K562 (cell line): Measurements from ENCODE around the gene PHKG1. TPM values are rescaled to one million over a fixed set of nuclear protein-coding genes. Genes with fewer than 3 reads are reported as not detected.
A peak's percentile ranks its signal among the peaks of the same experiment; 100 is the strongest.

Experiments
- CHD2 ChIP-seq: IDR thresholded peaks from 2 replicates; pipeline ENCODE4 v1.6.1; 2011; ENCODE audit warnings: low read depth, low read length
- GABPB1 ChIP-seq: sonication (generic); formaldehyde crosslinking; IDR thresholded peaks from 2 replicates; pipeline ENCODE4 v1.8.0; 2022; ENCODE audit warnings: mild to moderate bottlenecking, missing genetic modification reagents
- GTF2E2 ChIP-seq: fragments of 200-800 bp; sonication (Bioruptor generic); IDR thresholded peaks from 2 replicates; pipeline ENCODE4 v1.6.1; 2016; ENCODE audit warnings: missing genetic modification characterization, missing compliant biosample characterization
- HDAC1 ChIP-seq, 2 experiments: fragments of 450-650 bp; IDR thresholded peaks; 2 replicates each; pipeline ENCODE4 v1.6.1; 2016 to 2017; ENCODE audit warnings: inconsistent platforms in 1 of 2, mild to moderate bottlenecking in 1 of 2, moderate library complexity in 1 of 2
- HSF4 ChIP-seq: fragments of 250-450 bp; sonication (Bioruptor Pico); IDR thresholded peaks from 2 replicates; pipeline ENCODE4 v2.1.2; 2022; ENCODE audit warnings: mild to moderate bottlenecking, moderate library complexity, borderline replicate concordance
- MAZ ChIP-seq, 2 experiments: fragments of 450-650 bp in 1 of 2; sonication (generic) in 1 of 2; formaldehyde crosslinking; IDR thresholded peaks in 1 of 2; conservative IDR thresholded peaks in 1 of 2; 2 replicates each; pipeline versions ENCODE4 v1.4.0 to v1.5.0; 2020; ENCODE audit warnings: mild to moderate bottlenecking in 1 of 2, missing genetic modification reagents in 1 of 2
- NCOA1 ChIP-seq: fragments of 450-650 bp; IDR thresholded peaks from 2 replicates; pipeline ENCODE4 v1.6.1; 2016; ENCODE audit warnings: low read depth
- NEUROD1 ChIP-seq: fragments of 150-350 bp; IDR thresholded peaks from 2 replicates; pipeline ENCODE4 v1.6.1; 2014; ENCODE audit warnings: borderline replicate concordance, low read length, low read depth; ENCODE audit not compliant: partially characterized antibody
- RBBP5 ChIP-seq: fragments of 200-600 bp; sonication (generic); IDR thresholded peaks from 2 replicates; pipeline ENCODE4 v1.6.1; 2012; ENCODE audit warnings: borderline replicate concordance, mild to moderate bottlenecking, low read length, control low read depth, inconsistent platforms; ENCODE audit not compliant: insufficient read depth, poor library complexity, severe bottlenecking
- RCOR1 ChIP-seq, 2 experiments: IDR thresholded peaks; 2 replicates each; pipeline ENCODE4 v1.6.1; 2012; ENCODE audit warnings: low read depth in 2 of 2, low read length in 2 of 2, borderline replicate concordance in 1 of 2, improper control_type of control experiment in 1 of 2
- SRF ChIP-seq, 2 experiments: fragments of 250-450, 450-650 bp in 1 of 2; sonication (Bioruptor Pico) in 1 of 2; sonication (generic) in 1 of 2; formaldehyde crosslinking; IDR thresholded peaks; 2 replicates each; pipeline versions ENCODE4 v1.5.0 to v1.5.1; 2020 to 2022; ENCODE audit warnings: mild to moderate bottlenecking in 1 of 2, missing genetic modification reagents in 1 of 2
- TAF1 ChIP-seq: IDR thresholded peaks from 2 replicates; pipeline ENCODE4 v1.6.1; 2011; ENCODE audit warnings: mild to moderate bottlenecking, low read length, moderate library complexity; ENCODE audit not compliant: insufficient read depth, control insufficient read depth, severe bottlenecking; ENCODE audit errors: extremely low read depth
- TRIM24 ChIP-seq, 2 experiments: fragments of 450-650 bp; IDR thresholded peaks; 2 replicates each; pipeline ENCODE4 v1.6.1; 2016
- ZBED1 ChIP-seq: IDR thresholded peaks from 2 replicates; pipeline ENCODE4 v1.6.1; 2014
- polyA plus RNA-seq, 8 experiments: library from polyadenylated mRNA; depleted of rRNA in 4 of 8; stranded (reverse) in 5 of 8; unstranded in 3 of 8; fragments of >200 nt; fragmentation: Nextera tagmentation in 2 of 8; fragmentation: Illumina TruSeq in 1 of 8; extraction: Ambion mirVana in 2 of 8; extraction: Trizol in 1 of 8; gene quantifications; 2 replicates each; pipeline versions ENCODE4 v1.2.1 to v1.2.3, GENCODE V29; 2011 to 2014; ENCODE audit warnings: inconsistent platforms in 1 of 8, missing spikeins in 1 of 8
- total RNA-seq, 7 experiments: library from RNA; depleted of rRNA in 6 of 7; stranded (reverse); fragments of >200 nt in 6 of 7; fragmentation: Illumina TruSeq in 2 of 7; extraction: Trizol in 2 of 7; gene quantifications; 2 replicates each; pipeline versions ENCODE4 v1.2.1 to v1.2.3, GENCODE V29; 2011 to 2021; ENCODE audit warnings: low replicate concordance in 1 of 7
- TF ChIP-seq, protein P1 (sequence below): fragments of 250-450 bp; sonication (Bioruptor Pico); IDR thresholded peaks from 2 replicates; pipeline ENCODE4 v1.4.0; 2020; ENCODE audit warnings: mild to moderate bottlenecking, moderate library complexity
- TF ChIP-seq, protein P2 (sequence below): fragments of 200-800 bp; sonication (Bioruptor generic); IDR thresholded peaks from 2 replicates; pipeline ENCODE4 v1.6.1; 2017; ENCODE audit warnings: missing genetic modification characterization, missing compliant biosample characterization
- TF ChIP-seq, protein P3 (sequence below): fragments of 250-450 bp; sonication (Bioruptor Pico); IDR thresholded peaks from 2 replicates; pipeline ENCODE4 v1.5.0; 2021
- TF ChIP-seq, protein P4 (sequence below): IDR thresholded peaks from 2 replicates; pipeline ENCODE4 v1.6.1; 2011; ENCODE audit not compliant: insufficient read length; ENCODE audit errors: extremely low read depth
- TF ChIP-seq, protein P5 (sequence below), 2 experiments: fragments of 450-650 bp; conservative IDR thresholded peaks; 2 replicates each; pipeline ENCODE4 v1.6.1; 2017; ENCODE audit warnings: mild to moderate bottlenecking in 2 of 2, moderate library complexity in 2 of 2

PHKG1 gene
- total and polyA plus RNA-seq, 9 of the 15 experiments (the other 6 are each of a cell fraction or from before 2014, with no cell fraction given), result 0.10 to 0.83 (median 0.46) TPM

DNA sequence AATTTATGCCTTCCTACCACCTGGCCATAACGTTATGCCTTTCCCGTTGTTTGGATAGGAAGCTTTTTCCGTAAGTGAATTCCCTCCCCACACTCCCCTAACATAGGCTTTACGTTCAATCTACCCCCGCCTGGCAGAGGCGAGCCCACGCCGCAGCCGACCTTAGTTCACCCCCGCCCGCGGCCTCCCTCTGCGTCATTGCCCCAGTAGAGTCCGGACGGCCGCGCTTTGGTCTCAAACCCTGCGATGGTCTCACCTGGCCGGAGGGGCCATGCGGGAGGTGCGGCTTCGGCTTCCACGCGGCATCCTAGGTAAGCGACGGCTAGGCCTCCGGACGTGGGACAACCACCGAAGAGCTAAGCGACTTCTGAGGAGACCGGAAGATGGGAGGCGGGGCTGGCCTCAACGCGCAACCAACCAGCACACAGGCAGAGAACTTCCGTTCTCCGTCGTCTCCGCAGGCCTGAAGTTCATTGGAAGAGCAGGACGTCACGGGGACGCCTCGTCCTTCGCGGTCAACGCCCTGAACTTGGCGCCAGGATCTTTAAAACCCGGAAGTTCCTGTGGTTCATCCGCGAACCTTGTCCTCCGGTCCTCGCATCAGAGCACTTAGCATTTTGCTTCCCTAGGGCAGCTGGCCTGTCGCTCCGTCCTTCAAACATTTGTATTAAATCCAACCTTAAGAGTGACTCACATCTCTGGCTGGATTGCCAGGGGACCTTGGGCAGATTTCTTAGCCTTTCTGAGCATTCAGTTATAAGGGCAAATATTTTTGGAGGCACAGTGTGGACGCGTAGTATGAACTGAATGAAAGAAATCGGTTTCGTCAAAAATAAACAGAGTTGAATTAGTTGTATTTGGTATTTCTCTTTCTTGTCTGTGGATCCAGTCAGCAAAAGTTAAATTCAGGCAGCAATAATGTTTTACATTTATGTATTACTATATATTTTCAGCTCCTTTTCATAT is 13.6 kb upstream of the PHKG1 start, which contains the start of gene CHCHD2 (continued):
- peak in 1 of 2 experiments; percentile 57; a peak in 1 of 4 replicates for TF ChIP-seq SRF (CRISPR knock-in tag; IDR thresholded peaks at IDR 0.05)
- TF ChIP-seq NCOA1, result peak; percentile 94
- TF ChIP-seq, protein P1, sequence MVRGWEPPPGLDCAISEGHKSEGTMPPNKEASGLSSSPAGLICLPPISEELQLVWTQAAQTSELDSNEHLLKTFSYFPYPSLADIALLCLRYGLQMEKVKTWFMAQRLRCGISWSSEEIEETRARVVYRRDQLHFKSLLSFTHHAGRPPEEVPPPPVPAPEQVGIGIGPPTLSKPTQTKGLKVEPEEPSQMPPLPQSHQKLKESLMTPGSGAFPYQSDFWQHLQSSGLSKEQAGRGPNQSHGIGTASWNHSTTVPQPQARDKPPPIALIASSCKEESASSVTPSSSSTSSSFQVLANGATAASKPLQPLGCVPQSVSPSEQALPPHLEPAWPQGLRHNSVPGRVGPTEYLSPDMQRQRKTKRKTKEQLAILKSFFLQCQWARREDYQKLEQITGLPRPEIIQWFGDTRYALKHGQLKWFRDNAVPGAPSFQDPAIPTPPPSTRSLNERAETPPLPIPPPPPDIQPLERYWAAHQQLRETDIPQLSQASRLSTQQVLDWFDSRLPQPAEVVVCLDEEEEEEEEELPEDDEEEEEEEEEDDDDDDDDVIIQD (CRISPR knock-in tag), result no peak
- peak in 1 of 2 experiments; percentile 91; a peak in 2 of 4 replicates for TF ChIP-seq HDAC1 (IDR thresholded peaks at IDR 0.05)
- peak in 1 of 2 experiments; percentile 92; a peak in 2 of 4 replicates for TF ChIP-seq TRIM24 (IDR thresholded peaks at IDR 0.05)
- TF ChIP-seq, protein P2, sequence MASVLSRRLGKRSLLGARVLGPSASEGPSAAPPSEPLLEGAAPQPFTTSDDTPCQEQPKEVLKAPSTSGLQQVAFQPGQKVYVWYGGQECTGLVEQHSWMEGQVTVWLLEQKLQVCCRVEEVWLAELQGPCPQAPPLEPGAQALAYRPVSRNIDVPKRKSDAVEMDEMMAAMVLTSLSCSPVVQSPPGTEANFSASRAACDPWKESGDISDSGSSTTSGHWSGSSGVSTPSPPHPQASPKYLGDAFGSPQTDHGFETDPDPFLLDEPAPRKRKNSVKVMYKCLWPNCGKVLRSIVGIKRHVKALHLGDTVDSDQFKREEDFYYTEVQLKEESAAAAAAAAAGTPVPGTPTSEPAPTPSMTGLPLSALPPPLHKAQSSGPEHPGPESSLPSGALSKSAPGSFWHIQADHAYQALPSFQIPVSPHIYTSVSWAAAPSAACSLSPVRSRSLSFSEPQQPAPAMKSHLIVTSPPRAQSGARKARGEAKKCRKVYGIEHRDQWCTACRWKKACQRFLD (CRISPR knock-in tag), result peak; percentile 16; the same call in 1 of the 2 replicates
- TF ChIP-seq GTF2E2, result peak; percentile 90
- 0 out of 2 replicates have a peak, but pooled peaks have one; percentile 17 for TF ChIP-seq HSF4 (CRISPR knock-in tag)
- TF ChIP-seq, protein P3, sequence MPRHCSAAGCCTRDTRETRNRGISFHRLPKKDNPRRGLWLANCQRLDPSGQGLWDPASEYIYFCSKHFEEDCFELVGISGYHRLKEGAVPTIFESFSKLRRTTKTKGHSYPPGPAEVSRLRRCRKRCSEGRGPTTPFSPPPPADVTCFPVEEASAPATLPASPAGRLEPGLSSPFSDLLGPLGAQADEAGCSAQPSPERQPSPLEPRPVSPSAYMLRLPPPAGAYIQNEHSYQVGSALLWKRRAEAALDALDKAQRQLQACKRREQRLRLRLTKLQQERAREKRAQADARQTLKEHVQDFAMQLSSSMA (CRISPR knock-in tag), result peak; percentile 72; the same call in 1 of the 2 replicates
- peak in 1 of 2 experiments; percentile 40; a peak in 1 of 4 replicates for TF ChIP-seq RCOR1 (IDR thresholded peaks at IDR 0.05; ENCODE audit: borderline replicate concordance in 1 of 2, low read depth in 2 of 2, low read length in 2 of 2)
- peak; percentile 83 for TF ChIP-seq CHD2
- TF ChIP-seq RBBP5, result peak; percentile 83
- peak; percentile 36; the same call in 1 of the 2 replicates for TF ChIP-seq ZBED1
- peak; percentile 69 for TF ChIP-seq NEUROD1
- TF ChIP-seq, protein P4, sequence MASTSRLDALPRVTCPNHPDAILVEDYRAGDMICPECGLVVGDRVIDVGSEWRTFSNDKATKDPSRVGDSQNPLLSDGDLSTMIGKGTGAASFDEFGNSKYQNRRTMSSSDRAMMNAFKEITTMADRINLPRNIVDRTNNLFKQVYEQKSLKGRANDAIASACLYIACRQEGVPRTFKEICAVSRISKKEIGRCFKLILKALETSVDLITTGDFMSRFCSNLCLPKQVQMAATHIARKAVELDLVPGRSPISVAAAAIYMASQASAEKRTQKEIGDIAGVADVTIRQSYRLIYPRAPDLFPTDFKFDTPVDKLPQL, result peak; percentile 56
- peak; percentile 96 for TF ChIP-seq GABPB1 (CRISPR knock-in tag)
- peak; percentile 96 for TF ChIP-seq TAF1
- TF ChIP-seq MAZ (CRISPR knock-in tag; conservative IDR thresholded peaks at IDR 0.05 in 1 of 2, IDR thresholded peaks at IDR 0.05 in 1 of 2), result peak in 1 of 2 experiments; percentile 57; a peak in 1 of 4 replicates
- TF ChIP-seq, protein P5, sequence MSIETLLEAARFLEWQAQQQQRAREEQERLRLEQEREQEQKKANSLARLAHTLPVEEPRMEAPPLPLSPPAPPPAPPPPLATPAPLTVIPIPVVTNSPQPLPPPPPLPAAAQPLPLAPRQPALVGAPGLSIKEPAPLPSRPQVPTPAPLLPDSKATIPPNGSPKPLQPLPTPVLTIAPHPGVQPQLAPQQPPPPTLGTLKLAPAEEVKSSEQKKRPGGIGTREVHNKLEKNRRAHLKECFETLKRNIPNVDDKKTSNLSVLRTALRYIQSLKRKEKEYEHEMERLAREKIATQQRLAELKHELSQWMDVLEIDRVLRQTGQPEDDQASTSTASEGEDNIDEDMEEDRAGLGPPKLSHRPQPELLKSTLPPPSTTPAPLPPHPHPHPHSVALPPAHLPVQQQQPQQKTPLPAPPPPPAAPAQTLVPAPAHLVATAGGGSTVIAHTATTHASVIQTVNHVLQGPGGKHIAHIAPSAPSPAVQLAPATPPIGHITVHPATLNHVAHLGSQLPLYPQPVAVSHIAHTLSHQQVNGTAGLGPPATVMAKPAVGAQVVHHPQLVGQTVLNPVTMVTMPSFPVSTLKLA (conservative IDR thresholded peaks at IDR 0.05), result peak; percentile 73 to 86
